SK-N-SH treated with all-trans-retinoic acid at 6 μM for 48 hours (cell line): Measurements from ENCODE around the gene TEC.

Experiments used
- RARB ChIP-seq: fragments of 250-450 bp; sonication (Bioruptor Pico); IDR thresholded peaks from 2 replicates; pipeline ENCODE4 v1.8.0; 2021; ENCODE audit warnings: mild to moderate bottlenecking, moderate library complexity
- ZNF70 ChIP-seq: fragments of 450-650 bp; formaldehyde crosslinking; IDR thresholded peaks from 2 replicates; pipeline ENCODE4 v1.5.0; 2020; ENCODE audit warnings: mild to moderate bottlenecking, moderate library complexity
- ZNF8 ChIP-seq: fragments of 450-650 bp; formaldehyde crosslinking; IDR thresholded peaks from 2 replicates; pipeline ENCODE4 v1.5.0; 2020; ENCODE audit warnings: mild to moderate bottlenecking, moderate library complexity

- TF ChIP-seq ZNF8 (CRISPR knock-in tag), result no peak
- no peak for TF ChIP-seq ZNF70 (CRISPR knock-in tag)
- TF ChIP-seq RARB (CRISPR knock-in tag), result no peak
These were observed 27.0 kb downstream of the TEC start for GRCh38 chr4:48242511-48243195.
